ENCODE data around the gene CD44.
"Not testable (repeated sequence)": the region's sequence is repeated elsewhere in the genome, so short reads cannot be mapped to it uniquely, and the experiment has no call there.

Gene CD44

DNA sequence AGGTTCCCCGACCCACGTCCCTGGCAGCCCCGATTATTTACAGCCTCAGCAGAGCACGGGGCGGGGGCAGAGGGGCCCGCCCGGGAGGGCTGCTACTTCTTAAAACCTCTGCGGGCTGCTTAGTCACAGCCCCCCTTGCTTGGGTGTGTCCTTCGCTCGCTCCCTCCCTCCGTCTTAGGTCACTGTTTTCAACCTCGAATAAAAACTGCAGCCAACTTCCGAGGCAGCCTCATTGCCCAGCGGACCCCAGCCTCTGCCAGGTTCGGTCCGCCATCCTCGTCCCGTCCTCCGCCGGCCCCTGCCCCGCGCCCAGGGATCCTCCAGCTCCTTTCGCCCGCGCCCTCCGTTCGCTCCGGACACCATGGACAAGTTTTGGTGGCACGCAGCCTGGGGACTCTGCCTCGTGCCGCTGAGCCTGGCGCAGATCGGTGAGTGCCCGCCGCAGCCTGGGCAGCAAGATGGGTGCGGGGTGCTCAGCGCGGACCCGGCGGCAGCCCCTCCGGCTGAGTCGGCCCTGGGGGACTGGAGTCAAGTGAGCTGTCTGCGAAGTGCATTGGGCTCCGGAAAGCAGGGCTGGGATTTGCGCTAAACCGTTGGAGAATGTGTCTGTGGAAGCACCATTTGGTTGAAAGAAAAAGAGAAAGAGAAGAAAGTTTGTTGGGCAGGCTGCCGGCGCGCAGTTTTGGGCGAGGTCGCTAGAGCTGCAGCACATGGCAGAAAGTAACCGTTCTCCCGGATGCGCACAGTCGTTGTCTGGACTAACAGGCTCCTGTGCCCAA, at the start of gene CD44:
TSS of gene CD44 (plus strand) at position 229 of the 779 bp plus-strand sequence. CDS start at position 362, 133 bp downstream.
- DNase-seq: no peak

DNA sequence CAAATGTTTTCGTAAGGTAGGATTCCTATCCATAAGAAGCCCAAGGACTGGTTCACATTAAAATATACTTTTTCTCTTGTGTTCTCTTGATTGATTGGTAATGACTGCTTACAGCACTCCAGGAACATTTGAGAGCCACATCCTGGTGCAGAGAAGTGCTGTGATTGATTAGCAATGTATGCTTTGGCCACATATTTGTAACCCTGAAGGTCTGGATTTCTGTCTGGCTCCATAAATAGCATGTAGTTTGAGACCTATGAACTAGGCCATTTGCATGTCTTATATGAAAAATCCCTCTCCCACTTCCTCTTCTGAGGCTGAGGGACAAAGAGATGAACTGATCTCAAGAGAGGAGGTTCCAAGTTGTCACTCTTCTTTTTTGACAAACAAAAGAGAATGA, 49.3 kb upstream of the CD44 start:
- no peak for DNase-seq

GRCh38 chr11:35090125-35090524, 48.8 kb upstream of the CD44 start:
- no peak for DNase-seq

- DNase-seq: not testable (repeated sequence)
These were observed 48.0 kb upstream of the CD44 start for GRCh38 chr11:35090991-35091390.

DNA sequence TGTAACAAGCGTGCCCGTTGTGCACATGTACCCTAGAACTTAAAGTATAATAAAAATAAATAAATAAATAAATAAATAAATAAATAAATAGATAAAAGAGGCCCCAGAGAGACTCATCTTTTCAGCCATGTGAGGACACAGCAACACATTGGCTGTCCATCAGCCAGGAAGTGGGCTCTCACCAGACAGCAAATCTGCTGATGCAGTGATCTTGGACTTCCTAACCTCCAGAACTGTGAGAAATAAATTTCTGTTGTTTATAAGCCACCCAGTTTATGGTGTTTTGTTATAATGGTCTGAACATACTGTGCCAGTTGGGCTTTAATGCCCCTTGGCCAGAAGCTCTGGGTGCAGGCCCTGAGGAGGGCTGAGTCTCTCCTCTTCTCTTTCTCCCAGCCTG, 42.2 kb upstream of the CD44 start:
- no peak for DNase-seq

DNA sequence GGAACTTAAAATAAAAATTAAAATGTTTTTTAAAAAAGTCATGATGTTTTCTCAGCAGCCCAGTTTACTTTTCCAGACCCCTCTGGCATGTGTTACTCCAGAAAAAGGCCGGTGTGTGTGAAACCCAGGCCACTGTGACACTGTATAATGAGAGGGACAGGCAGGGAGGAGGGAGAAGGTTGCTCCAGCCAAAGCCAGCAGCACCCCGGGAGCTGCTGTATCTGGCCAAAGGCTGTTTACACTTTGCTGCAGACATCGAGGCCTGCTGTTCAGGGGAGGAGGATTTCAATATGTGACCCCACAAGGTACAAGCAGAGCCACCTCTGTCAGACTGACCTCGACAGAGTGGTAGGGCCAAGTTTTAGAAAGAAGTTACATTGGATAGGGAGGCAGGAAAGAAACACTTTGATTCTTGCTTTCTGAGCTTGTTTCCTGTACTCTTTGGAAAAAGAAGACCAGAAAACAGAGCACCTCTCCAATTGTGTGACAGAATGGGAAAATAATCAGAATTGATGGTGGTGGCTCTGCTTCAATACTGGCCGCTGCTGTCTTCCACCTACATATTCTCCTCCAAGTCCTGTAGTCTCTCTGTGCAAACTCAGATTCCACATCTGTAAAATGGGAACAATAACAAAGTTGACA, 41.0 kb upstream of the CD44 start:
- no peak for DNase-seq

- no peak for DNase-seq
These were observed 40.1 kb upstream of the CD44 start for GRCh38 chr11:35098855-35099254.

DNA sequence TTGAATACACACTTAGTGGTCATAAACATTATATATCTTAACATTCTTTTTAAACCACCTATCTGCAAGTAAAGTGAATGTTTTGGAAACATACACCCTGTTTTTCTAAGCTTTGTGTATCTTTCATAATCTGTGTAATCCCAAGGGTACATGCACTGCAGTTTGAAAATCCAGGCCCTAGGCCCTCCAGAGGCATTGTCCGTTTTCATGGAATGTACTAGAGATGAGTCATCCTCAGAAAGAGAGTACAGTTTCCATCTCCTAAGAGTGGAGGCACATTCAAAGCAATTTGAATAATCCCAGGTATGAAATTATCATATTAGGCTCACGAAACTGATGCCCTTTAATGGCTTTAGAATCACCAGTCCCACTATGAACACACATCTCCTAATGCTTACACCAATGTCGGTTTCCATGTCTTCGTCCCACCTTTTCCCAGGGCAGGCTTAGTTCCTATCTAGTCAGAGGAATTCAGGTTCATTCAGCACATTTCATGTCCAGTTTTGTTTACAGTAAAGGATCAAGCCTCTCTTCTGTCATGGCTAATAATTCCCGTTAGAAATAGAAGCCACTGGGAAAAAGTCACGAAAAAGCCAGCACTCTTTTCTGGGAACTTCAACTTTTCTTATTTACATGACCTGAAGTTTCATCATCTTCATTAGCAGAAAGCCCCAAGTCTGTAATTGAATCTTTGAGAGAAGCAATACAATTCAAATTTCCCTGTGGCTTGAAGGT, 39.5 kb upstream of the CD44 start:
- DNase-seq: no peak

- DNase-seq: no peak
These were observed 39.0 kb upstream of the CD44 start for GRCh38 chr11:35100013-35100383.

- DNase-seq: no peak
These were observed 37.7 kb upstream of the CD44 start for GRCh38 chr11:35101223-35101622.

DNA sequence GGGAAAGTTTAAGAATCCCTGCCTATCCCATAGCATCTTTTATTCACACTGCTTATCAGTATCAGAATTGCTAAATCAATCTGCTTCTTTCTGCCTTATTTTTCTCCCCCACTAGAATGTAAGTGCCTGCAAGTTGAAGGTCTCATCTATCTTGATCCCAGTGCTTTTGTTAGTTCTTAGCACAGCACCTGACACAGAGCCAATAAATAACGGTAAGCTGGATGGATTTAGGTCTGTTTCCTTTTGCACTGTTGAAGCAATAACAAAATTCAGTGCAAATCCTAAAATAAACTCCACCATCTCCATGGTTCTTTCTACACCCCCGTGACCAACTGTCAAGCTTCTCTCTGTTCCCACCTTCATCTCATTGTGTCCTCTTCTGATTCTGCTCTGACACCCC, 36.7 kb upstream of the CD44 start:
- no peak for DNase-seq

DNA sequence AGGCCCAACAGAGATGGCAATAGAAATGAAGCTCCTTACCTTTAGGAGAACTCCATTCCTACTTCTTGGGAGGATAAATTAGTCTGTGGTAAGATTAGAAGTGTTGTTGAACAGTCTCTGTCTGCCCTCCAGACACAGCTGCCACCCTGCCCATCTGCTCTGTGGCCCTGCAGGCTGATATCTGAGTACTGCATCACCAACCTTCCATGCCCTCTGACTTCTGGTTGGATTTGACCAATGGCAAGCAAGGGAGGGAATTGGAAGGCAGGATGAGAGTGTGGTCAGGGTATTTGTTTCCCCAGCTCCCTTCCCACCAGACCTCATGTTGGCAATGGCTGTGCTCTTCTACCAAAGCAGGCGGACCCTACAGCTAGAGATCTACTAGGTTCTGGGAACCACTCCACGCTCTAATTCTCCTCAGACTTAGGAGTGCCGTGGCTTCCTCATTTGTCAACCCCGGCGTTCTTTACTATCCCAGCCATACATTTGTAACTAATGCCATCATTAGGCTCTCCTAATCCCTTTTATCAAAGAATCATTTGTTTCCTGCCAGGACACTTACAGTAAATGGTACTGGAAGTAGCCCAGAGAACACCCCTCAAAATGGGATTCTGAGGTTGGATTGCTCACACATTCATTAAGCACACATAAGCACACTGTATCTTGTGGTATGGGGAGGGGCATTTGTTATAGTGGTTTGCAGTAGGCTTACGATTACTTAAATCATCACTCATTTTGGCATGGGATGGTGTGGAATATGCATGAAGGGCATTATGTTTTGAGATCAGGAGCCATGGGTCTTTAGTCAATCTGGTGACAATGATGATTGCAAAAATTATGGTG, 35.4 kb upstream of the CD44 start:
- no peak for DNase-seq

DNA sequence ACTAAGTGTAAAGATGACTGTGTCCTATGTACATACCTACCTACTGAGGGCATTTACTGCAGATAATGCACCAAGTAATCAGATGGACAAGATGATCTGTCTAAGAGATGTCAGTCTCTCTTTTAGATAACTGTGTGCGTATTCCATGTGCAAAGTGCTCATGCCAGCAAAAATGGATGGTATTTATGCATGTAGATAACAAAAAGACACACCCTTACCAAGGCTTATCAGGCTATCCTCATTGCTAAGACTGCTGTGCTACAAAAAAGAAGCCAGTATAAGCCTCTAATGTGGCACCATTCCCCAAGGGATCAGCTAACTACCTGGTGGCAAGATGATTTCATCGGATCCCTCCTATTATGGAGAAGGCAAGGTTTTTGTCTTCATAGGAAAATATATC, 34.3 kb upstream of the CD44 start:
- DNase-seq: no peak

- no peak for DNase-seq
These were observed 33.5 kb upstream of the CD44 start for GRCh38 chr11:35105319-35106079.

DNA sequence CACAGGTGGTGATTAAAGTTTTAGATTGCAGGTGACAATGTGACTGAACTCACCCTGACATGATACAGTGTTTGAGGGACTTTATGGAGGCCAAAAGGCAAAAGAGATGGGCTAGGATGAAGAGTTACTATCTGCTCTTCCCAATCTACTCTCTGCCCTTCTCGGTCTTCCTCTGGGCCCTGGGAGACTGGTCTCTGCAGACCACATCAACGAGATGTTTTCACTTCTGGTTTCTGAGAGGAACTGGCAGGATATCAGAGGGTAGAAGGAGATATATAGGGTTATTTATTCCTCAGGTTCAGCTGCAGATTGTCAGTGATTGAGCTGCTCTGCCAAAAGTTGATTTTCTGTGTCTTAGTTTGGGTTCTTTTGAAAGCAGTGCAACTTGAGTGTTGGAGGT, 32.4 kb upstream of the CD44 start:
- no peak for DNase-seq

DNA sequence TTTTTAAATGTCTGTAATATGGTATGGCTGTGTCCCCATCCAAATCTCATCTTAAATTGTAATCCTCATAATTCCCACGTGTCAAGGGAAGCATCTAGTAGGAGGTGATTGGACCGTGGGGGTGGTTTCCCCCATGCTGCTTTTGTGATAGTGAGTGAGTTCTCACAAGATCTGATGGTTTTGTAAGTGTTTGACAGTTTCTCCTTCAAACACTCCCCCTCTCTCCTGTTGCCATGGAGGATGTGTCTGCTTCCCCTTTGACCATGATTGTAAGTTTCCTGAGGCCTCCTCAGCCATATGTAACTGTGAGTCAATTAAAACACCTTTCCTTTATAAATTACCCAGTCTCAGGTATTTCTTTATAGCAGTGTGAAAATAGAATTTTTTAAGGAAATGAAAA, 31.1 kb upstream of the CD44 start:
- DNase-seq: no peak

DNA sequence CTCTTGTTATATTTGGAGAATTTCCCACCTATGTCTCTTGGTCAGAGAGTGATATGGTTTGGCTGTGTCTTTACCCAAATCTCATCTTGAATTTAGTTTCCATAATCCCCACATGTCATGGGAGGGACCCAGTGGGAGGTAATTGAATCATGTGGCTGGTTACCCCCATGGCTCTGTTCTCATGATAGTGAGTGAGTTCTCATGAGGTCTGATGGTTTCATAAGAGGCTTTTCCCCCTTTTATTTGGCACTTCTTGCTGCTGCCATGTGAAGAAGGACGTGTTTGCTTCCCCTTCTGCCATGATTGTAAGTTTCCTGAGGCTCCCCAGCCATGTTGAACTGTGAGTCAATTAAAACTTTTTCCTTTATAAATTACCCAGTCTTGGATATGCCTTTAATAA, 30.6 kb upstream of the CD44 start:
- DNase-seq: not testable (repeated sequence)

GRCh38 chr11:35109041-35109440, 29.9 kb upstream of the CD44 start:
- DNase-seq: no peak

DNA sequence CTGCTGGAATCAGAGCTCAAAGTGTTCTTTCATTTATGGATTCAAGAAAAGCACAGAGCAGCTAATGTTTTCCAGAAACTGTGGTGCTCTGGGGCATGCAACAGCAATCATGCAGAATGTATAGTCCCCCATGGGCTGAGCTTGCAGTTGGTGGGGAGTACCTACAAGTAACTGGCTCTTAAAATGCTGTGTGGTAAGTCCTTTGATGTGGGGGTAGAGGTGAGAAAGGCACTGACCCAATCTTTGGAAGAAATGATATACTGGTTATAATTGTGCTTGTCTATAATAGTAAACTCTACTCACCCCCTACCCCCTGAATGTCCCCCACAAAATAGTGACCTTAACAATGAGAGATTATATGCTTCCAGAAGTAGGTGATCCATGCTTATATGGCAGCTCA, 29.1 kb upstream of the CD44 start:
- DNase-seq: no peak

DNA sequence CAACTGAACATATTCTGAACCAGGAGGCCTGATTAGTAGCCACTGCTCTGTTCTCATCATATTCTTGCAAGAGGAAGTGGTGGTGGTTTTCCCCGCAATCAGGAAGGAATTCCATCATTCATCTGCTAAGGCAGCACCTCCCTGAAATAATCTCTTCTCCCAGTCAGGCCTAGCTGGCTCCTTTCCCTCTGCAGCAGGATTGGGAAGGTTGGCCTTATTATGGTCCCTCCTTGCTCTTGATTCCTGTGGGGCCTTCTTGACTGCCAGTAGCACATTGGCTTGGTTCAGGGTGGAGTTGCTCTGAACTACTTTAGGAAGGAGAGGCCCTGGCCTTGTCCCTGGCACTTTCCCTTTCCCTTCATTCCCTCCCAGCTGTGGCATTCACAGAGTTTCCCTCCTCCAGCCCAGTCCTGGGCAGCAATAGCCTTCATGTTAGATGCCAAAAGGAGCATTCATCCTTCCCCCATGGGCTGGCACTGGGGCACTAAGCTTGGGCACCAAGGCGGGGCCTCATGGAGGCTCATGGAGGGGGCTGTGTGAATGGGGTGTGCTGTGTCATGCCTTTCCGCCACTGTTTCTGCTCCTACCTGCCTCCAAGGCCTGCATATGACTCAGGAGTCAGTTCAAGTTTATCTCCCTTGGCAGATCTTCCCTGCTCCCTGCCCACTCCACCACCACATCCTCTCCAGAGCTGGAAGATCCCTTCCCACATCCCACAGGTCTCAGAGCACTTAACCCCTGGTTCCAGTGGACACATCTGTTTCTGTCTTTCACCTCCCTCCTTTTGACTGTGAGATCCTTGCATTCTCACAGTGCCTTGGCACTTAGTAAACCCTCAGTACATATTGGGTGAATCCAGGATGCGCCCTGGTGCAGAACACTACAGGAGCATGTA, 27.6 kb upstream of the CD44 start:
- no peak for DNase-seq
